OCI-LY1 (cell line): ENCODE measurements around the gene MARCHF10.

ENCODE experiments used
- EZH2 ChIP-seq: fragments of 200-600 bp; sonication (generic), shearing (Covaris generic); IDR thresholded peaks from 2 replicates; pipeline ENCODE4 v1.8.0; 2017; ENCODE audit warnings: borderline replicate concordance, mixed run types, mild to moderate bottlenecking, antibody characterized with exemption, low read length, moderate library complexity, mixed read lengths
- TF ChIP-seq, protein P1 (sequence below): fragments of 200-600 bp; sonication (generic), shearing (Covaris generic); IDR thresholded peaks from 2 replicates; pipeline ENCODE4 v1.5.1; 2017; ENCODE audit warnings: mild to moderate bottlenecking, antibody characterized with exemption, low read length, moderate library complexity, mixed read lengths

DNA sequence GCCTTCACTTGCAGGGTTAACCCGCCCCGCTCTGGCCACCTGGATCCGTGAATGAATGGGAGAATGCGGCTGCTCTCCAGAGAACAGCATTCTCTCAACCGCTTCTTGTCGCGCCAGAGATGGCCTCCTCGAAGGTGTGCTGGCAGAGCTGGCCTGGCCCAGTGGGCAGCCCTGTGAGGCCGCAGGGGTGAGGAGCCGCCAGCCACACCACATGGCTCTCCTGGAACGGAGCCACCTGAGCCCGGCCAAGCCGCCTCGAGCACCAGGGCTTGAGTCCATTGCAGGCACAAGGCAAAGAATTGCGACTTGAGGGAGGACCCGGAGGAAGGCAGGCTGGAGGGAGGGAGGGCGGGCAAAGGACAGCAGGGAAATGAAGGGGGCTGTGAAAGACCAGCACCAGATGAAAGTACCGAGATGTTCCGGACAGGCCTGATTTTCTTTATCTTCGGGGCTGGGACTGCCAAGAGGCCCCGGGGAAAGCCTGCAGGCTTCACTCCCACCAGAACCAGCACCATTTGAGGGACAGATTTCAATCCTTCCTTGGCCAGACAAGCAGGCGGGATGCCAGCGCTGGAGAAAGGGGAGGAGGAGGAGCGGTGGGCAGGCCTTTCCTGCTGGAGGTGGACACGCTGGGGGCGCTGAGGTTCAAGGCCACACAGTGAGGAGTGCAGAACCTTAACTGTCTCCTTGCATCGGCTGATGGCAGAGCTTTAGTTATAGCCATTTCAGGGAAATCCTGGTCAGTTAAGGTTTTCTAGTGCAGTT is 111.2 kb downstream of the MARCHF10 start:
- TF ChIP-seq, protein P1, sequence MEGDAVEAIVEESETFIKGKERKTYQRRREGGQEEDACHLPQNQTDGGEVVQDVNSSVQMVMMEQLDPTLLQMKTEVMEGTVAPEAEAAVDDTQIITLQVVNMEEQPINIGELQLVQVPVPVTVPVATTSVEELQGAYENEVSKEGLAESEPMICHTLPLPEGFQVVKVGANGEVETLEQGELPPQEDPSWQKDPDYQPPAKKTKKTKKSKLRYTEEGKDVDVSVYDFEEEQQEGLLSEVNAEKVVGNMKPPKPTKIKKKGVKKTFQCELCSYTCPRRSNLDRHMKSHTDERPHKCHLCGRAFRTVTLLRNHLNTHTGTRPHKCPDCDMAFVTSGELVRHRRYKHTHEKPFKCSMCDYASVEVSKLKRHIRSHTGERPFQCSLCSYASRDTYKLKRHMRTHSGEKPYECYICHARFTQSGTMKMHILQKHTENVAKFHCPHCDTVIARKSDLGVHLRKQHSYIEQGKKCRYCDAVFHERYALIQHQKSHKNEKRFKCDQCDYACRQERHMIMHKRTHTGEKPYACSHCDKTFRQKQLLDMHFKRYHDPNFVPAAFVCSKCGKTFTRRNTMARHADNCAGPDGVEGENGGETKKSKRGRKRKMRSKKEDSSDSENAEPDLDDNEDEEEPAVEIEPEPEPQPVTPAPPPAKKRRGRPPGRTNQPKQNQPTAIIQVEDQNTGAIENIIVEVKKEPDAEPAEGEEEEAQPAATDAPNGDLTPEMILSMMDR = no peak
- no peak for TF ChIP-seq EZH2
